ENCODE data around the gene IKZF5. TPM values are rescaled to one million over a fixed set of nuclear protein-coding genes. Genes with fewer than 3 reads are reported as not detected.

IKZF5 gene, protein sequence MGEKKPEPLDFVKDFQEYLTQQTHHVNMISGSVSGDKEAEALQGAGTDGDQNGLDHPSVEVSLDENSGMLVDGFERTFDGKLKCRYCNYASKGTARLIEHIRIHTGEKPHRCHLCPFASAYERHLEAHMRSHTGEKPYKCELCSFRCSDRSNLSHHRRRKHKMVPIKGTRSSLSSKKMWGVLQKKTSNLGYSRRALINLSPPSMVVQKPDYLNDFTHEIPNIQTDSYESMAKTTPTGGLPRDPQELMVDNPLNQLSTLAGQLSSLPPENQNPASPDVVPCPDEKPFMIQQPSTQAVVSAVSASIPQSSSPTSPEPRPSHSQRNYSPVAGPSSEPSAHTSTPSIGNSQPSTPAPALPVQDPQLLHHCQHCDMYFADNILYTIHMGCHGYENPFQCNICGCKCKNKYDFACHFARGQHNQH
- 10 to 100 TPM; 22.6 to 68.1 (median 29.4) TPM for total RNA-seq
- 21.7 TPM for total RNA-seq (2013)
- total RNA-seq: 12.7 to 93.0 (median 38.1) reads per million in 29 experiments

DNA sequence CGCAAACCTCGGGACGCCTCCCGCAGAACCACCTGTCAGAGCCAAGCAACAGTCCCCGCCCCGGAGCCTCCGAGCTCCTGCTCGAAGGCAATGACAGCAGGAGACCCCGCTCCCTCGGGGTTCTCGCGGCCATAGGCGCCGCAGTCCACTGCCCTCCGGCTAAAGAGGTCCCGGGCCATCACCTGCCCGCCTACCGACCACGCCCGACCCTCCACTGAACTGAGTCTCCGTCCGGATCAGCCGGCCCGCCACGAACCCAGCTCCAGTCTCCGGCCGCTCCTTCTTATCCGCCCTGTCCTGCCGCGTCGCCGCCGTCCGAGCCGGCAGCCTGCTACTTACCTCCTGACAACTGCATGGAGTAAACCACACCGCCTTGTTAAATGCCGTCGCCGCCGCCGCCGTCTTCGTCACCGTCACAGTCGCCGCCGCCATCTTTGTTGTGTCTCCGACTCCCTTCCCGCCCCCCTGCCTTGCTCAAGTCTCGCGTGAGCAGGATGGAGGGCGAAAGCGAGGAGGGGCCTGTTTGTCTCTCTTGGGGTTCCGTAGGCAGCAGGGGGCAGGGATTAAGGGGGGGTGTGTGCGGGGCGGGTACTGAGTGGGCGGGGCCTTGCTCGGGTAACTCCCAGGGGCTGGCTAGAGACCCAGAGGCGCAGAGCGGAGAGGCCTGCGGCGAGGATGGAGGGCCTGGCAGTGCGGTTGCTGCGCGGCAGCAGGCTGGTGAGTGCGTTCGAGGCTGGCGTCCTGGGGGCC, at the start of gene IKZF5, which contains the start of gene ACADSB:
TSS of gene IKZF5 (minus strand) at position 441 of the 750 bp plus-strand sequence. CDS start 10,170 bp downstream, outside the sequence.
TSS of gene ACADSB (plus strand) at position 652 of the 750 bp plus-strand sequence. CDS start at position 676, 24 bp downstream.
- Histone ChIP-seq H3K36me3 (ENCODE audit: control insufficient read depth in 2 of 2, extremely low read depth in 1 of 2, insufficient read depth in 1 of 2, low read length in 1 of 2) (peaks cover 0 to 4% of the 10 kb centered on the region in 2 donors), H3K27me3 (replicated peaks in 1 of 2; ENCODE audit: control insufficient read depth in 2 of 2, extremely low read depth in 1 of 2, insufficient read depth in 2 of 2, low read length in 1 of 2) (no peaks in the 10 kb centered on the region), H3K27ac (ENCODE audit: low read length) (peak within 1 kb of the TSS; percentile 95), H3K4me1 (ENCODE audit: control insufficient read depth in 1 of 2, extremely low read depth in 1 of 2, insufficient read depth in 2 of 2, low read length in 2 of 2) (peaks cover 17 to 19% of the 10 kb centered on the region in 2 experiments), H3K9me3 (no peaks in the 10 kb centered on the region), H3K4me3 (ENCODE audit: control insufficient read depth in 1 of 2, extremely low read depth in 1 of 2, low read length in 1 of 2) (peak within 1 kb of the TSS; percentile 77 to 89)
- Mint-ChIP-seq H3K4me1 (peaks cover 62 to 67% (median 63%) of the 10 kb centered on the region in 3 donors), H3K27me3 (no peaks in the 10 kb centered on the region), H3K4me3 (peak within 1 kb of the TSS; percentile 94 to 99 (median 99)), H3K27ac (peak within 1 kb of the TSS; percentile 99), H3K9me3 (no peaks in the 10 kb centered on the region), H3K36me3 (peaks cover 12% of the 10 kb centered on the region)
- under 1% methylated on average over 62 of the region's 68 CpGs for WGBS (ENCODE audit: insufficient coverage)
- ATAC-seq (replicated peaks in 1 of 4): peak; percentile 87 to 93 (median 89)
- ChIA-PET CTCF (interaction anchor here in 1 of 2 donors (0.7 to 2.4 kb wide), 3 partner anchors 14 to 278 kb away, joined by 3 to 18 read pairs (median 6); partner anchors contain the start of gene PSTK), POLR2A (interaction anchor here (0.6 to 1.4 kb wide), 5 partner anchors 9 to 634 kb away, joined by 3 to 10 read pairs (median 4); no protein-coding TSS in a partner anchor)
- DNase-seq: peak; percentile 88 to 98 (median 96)

GRCh38 chr10:123057968-123058367, 49.4 kb upstream of the IKZF5 start:
- Mint-ChIP-seq H3K9me3 (no peaks in the 10 kb centered on the region), H3K27me3 (no peaks in the 10 kb centered on the region), H3K36me3 (peaks cover 21% of the 10 kb centered on the region), H3K27ac (no peak overlapping the region), H3K4me3 (no peak overlapping the region), H3K4me1 (no peaks in the 10 kb centered on the region)
- no peak for DNase-seq
- no peak for ATAC-seq (replicated peaks in 1 of 4)
- H3K36me3 ChIP-seq (ENCODE audit: control insufficient read depth in 2 of 2, extremely low read depth in 1 of 2, insufficient read depth in 1 of 2, low read length in 1 of 2): peaks cover 6 to 13% of the 10 kb centered on the region in 2 donors
- no peak overlapping the region for H3K27ac ChIP-seq (ENCODE audit: low read length)
- no peaks in the 10 kb centered on the region for H3K9me3 ChIP-seq
- WGBS (ENCODE audit: insufficient coverage): 40% methylated on average over 1 of the region's 3 CpGs
- no peak overlapping the region for H3K4me3 ChIP-seq (ENCODE audit: control insufficient read depth in 1 of 2, extremely low read depth in 1 of 2, low read length in 1 of 2)
- no peaks in the 10 kb centered on the region for H3K4me1 ChIP-seq (ENCODE audit: control insufficient read depth in 1 of 2, extremely low read depth in 1 of 2, insufficient read depth in 2 of 2, low read length in 2 of 2)
- ChIA-PET POLR2A (no interaction called here), CTCF (no interaction called here)
- H3K27me3 ChIP-seq (replicated peaks in 1 of 2; ENCODE audit: control insufficient read depth in 2 of 2, extremely low read depth in 1 of 2, insufficient read depth in 2 of 2, low read length in 1 of 2): no peaks in the 10 kb centered on the region

GRCh38 chr10:123045961-123046731, 37.6 kb upstream of the IKZF5 start:
- Histone ChIP-seq H3K36me3 (ENCODE audit: control insufficient read depth in 2 of 2, extremely low read depth in 1 of 2, insufficient read depth in 1 of 2, low read length in 1 of 2) (peaks cover 11 to 32% of the 10 kb centered on the region in 2 donors), H3K9me3 (no peaks in the 10 kb centered on the region), H3K4me1 (ENCODE audit: control insufficient read depth in 1 of 2, extremely low read depth in 1 of 2, insufficient read depth in 2 of 2, low read length in 2 of 2) (no peaks in the 10 kb centered on the region), H3K27me3 (replicated peaks in 1 of 2; ENCODE audit: control insufficient read depth in 2 of 2, extremely low read depth in 1 of 2, insufficient read depth in 2 of 2, low read length in 1 of 2) (no peaks in the 10 kb centered on the region), H3K4me3 (ENCODE audit: control insufficient read depth in 1 of 2, extremely low read depth in 1 of 2, low read length in 1 of 2) (no peak overlapping the region), H3K27ac (ENCODE audit: low read length) (no peak overlapping the region)
- H3K4me3 Mint-ChIP-seq: no peak overlapping the region
- ChIA-PET POLR2A (no interaction called here), CTCF (interaction anchor here (0.6 to 1.1 kb wide), 3 partner anchors 9 to 334 kb away, joined by 3 read pairs; no protein-coding TSS in a partner anchor)
- WGBS (ENCODE audit: insufficient coverage): no CpG with 5 or more reads among the region's 4 CpGs
- H3K4me1 Mint-ChIP-seq: peaks cover 0 to 3% (median 0%) of the 10 kb centered on the region in 3 donors
- H3K9me3 Mint-ChIP-seq: no peaks in the 10 kb centered on the region
- DNase-seq (no peak), ATAC-seq (replicated peaks in 1 of 4) (no peak)
- peaks cover 41% of the 10 kb centered on the region for H3K36me3 Mint-ChIP-seq
- H3K27ac Mint-ChIP-seq: no peak overlapping the region
- H3K27me3 Mint-ChIP-seq: no peaks in the 10 kb centered on the region

DNA sequence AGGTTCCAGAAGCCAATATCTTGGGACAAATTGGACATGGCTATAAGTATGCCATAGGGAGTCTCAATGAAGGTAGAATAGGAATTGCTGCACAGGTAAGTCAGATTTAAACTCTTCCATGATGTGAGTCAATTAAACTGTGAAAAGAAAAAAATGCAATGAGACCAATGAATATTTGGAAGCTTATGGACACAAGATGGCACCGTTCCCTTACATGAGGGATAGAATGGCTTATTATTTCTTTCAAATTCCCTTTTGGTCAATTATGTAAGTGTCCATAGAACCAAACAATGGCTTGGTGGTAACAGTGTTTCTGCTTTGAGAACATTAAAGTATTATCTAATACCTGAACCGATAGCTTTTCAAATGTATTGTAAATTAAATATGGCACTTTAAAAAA, 35.8 kb upstream of the IKZF5 start:
- CTCF ChIA-PET: interaction anchor here in 1 of 2 donors (0.5 to 0.9 kb wide), 2 partner anchors 336 to 373 kb away, joined by 3 read pairs; no protein-coding TSS in a partner anchor

GRCh38 chr10:123043409-123043925, 34.9 kb upstream of the IKZF5 start:
- ChIA-PET CTCF (interaction anchor here (0.6 to 1.8 kb wide), 8 partner anchors 10 to 924 kb away, joined by 3 to 6 read pairs (median 3); no protein-coding TSS in a partner anchor), POLR2A (no interaction called here)
- no peak overlapping the region for H3K27ac ChIP-seq (ENCODE audit: low read length)
- H3K4me1 ChIP-seq (ENCODE audit: control insufficient read depth in 1 of 2, extremely low read depth in 1 of 2, insufficient read depth in 2 of 2, low read length in 2 of 2): no peaks in the 10 kb centered on the region
- peaks cover 8 to 28% of the 10 kb centered on the region in 2 donors for H3K36me3 ChIP-seq (ENCODE audit: control insufficient read depth in 2 of 2, extremely low read depth in 1 of 2, insufficient read depth in 1 of 2, low read length in 1 of 2)
- Mint-ChIP-seq H3K36me3 (peaks cover 31% of the 10 kb centered on the region), H3K27ac (no peak overlapping the region), H3K4me3 (no peak overlapping the region), H3K9me3 (no peaks in the 10 kb centered on the region), H3K27me3 (no peaks in the 10 kb centered on the region), H3K4me1 (peaks cover 0 to 7% (median 1%) of the 10 kb centered on the region in 3 donors)
- H3K4me3 ChIP-seq (ENCODE audit: control insufficient read depth in 1 of 2, extremely low read depth in 1 of 2, low read length in 1 of 2): no peak overlapping the region
- 0% methylated on average over 1 of the region's 5 CpGs for WGBS (ENCODE audit: insufficient coverage)
- H3K27me3 ChIP-seq (replicated peaks in 1 of 2; ENCODE audit: control insufficient read depth in 2 of 2, extremely low read depth in 1 of 2, insufficient read depth in 2 of 2, low read length in 1 of 2): no peaks in the 10 kb centered on the region
- no peaks in the 10 kb centered on the region for H3K9me3 ChIP-seq
- ATAC-seq (replicated peaks in 1 of 4) (peak; percentile 59 to 72 (median 64)), DNase-seq (peak in 33 of 35 experiments; percentile 1 to 70 (median 30))

More for the DNA sequence above, 35.8 kb upstream of the IKZF5 start:
- no CpG with 5 or more reads among the region's 2 CpGs for WGBS (ENCODE audit: insufficient coverage)
- no peak overlapping the region for H3K27ac ChIP-seq (ENCODE audit: low read length)
- peaks cover 33% of the 10 kb centered on the region for H3K36me3 Mint-ChIP-seq
- H3K36me3 ChIP-seq (ENCODE audit: control insufficient read depth in 2 of 2, extremely low read depth in 1 of 2, insufficient read depth in 1 of 2, low read length in 1 of 2): peaks cover 8 to 30% of the 10 kb centered on the region in 2 donors
- DNase-seq (no peak), ATAC-seq (replicated peaks in 1 of 4) (no peak)
- H3K4me3 Mint-ChIP-seq: no peak overlapping the region
- H3K27me3 Mint-ChIP-seq: no peaks in the 10 kb centered on the region
- POLR2A ChIA-PET: no interaction called here
- H3K4me1 ChIP-seq (ENCODE audit: control insufficient read depth in 1 of 2, extremely low read depth in 1 of 2, insufficient read depth in 2 of 2, low read length in 2 of 2): no peaks in the 10 kb centered on the region
- no peak overlapping the region for H3K27ac Mint-ChIP-seq
- no peaks in the 10 kb centered on the region for H3K9me3 ChIP-seq
- H3K27me3 ChIP-seq (replicated peaks in 1 of 2; ENCODE audit: control insufficient read depth in 2 of 2, extremely low read depth in 1 of 2, insufficient read depth in 2 of 2, low read length in 1 of 2): no peaks in the 10 kb centered on the region
- peaks cover 0 to 3% (median 0%) of the 10 kb centered on the region in 3 donors for H3K4me1 Mint-ChIP-seq
- H3K4me3 ChIP-seq (ENCODE audit: control insufficient read depth in 1 of 2, extremely low read depth in 1 of 2, low read length in 1 of 2): no peak overlapping the region
- H3K9me3 Mint-ChIP-seq: no peaks in the 10 kb centered on the region

Measured in T-cell (primary cell).